Esophagus squamous epithelium (tissue), 4 donors: ENCODE data around the gene MRPL44.

Source experiments
- CTCF ChIP-seq, 6 experiments: fragments of 450-650 bp in 4 of 6; fragments of 200-600 bp in 2 of 6; sonication (generic) in 2 of 6; IDR thresholded peaks; one replicate each; pipeline ENCODE4 v1.5.1; 2016 to 2019; ENCODE audit warnings: antibody characterized with exemption in 6 of 6, mild to moderate bottlenecking in 4 of 6, moderate library complexity in 4 of 6
- POLR2A ChIP-seq, 4 donors: fragments of 450-650 bp; IDR thresholded peaks; one replicate each; pipeline ENCODE4 v1.6.1; 2017; ENCODE audit warnings: antibody characterized with exemption in 4 of 4, mild to moderate bottlenecking in 4 of 4, moderate library complexity in 3 of 4

- TF ChIP-seq POLR2A (IDR thresholded peaks at IDR 0.05) (no peak), CTCF (IDR thresholded peaks at IDR 0.05) (no peak)
Observed at GRCh38 chr2:223952280-223952968, 4.8 kb upstream of the MRPL44 start.
